AG08396 (cell line): Measurements from ENCODE around the gene ZBTB32.
A peak's percentile ranks its signal among the peaks of the same experiment; 100 is the strongest.
"Not testable (repeated sequence)": the region's sequence is repeated elsewhere in the genome, so short reads cannot be mapped to it uniquely, and the experiment has no call there.

Source experiments
- DNase-seq: peaks from one replicate; pipeline ENCODE4 v3.0.0; 2012; ENCODE audit warnings: low spot score, mixed read lengths

The ZBTB32 gene

GRCh38 chr19:35704218-35704617, at the start of gene ZBTB32:
Gene ZBTB32, plus strand, starts transcription at chr19:35704558. Its CDS starts 10,069 bp downstream, at chr19:35714627.
- peak; percentile 87 for DNase-seq

- not testable (repeated sequence) for DNase-seq
These were observed 49.5 kb upstream of the ZBTB32 start for GRCh38 chr19:35654828-35655227.

- DNase-seq, result no peak
These were observed 48.8 kb upstream of the ZBTB32 start for GRCh38 chr19:35655600-35655999.

GRCh38 chr19:35656700-35657099, 47.7 kb upstream of the ZBTB32 start:
- DNase-seq, result no peak

- no peak for DNase-seq
These were observed 46.3 kb upstream of the ZBTB32 start for GRCh38 chr19:35657904-35658700.

- DNase-seq, result no peak
These were observed 42.4 kb upstream of the ZBTB32 start for GRCh38 chr19:35661995-35662340.

GRCh38 chr19:35663981-35664380, 40.4 kb upstream of the ZBTB32 start:
- DNase-seq, result no peak

GRCh38 chr19:35665157-35665556, 39.2 kb upstream of the ZBTB32 start:
- no peak for DNase-seq

- no peak for DNase-seq
These were observed 38.8 kb upstream of the ZBTB32 start for GRCh38 chr19:35665604-35666003.

GRCh38 chr19:35666251-35666913, 38.0 kb upstream of the ZBTB32 start, which contains the start of gene UPK1A:
Gene UPK1A, plus strand, starts transcription at chr19:35666517. Its CDS starts 296 bp downstream, at chr19:35666813.
- no peak for DNase-seq

GRCh38 chr19:35669566-35669965, 34.8 kb upstream of the ZBTB32 start:
- no peak for DNase-seq

GRCh38 chr19:35669974-35670373, 34.4 kb upstream of the ZBTB32 start:
- no peak for DNase-seq

GRCh38 chr19:35670686-35671085, 33.7 kb upstream of the ZBTB32 start:
- DNase-seq, result no peak

GRCh38 chr19:35671818-35672217, 32.5 kb upstream of the ZBTB32 start:
- DNase-seq, result no peak

GRCh38 chr19:35673121-35673804, 31.1 kb upstream of the ZBTB32 start:
- DNase-seq, result peak; percentile 86

GRCh38 chr19:35675589-35676140, 28.7 kb upstream of the ZBTB32 start:
- no peak for DNase-seq

GRCh38 chr19:35689836-35690235, 14.5 kb upstream of the ZBTB32 start:
- DNase-seq, result no peak

GRCh38 chr19:35691106-35691505, 13.3 kb upstream of the ZBTB32 start:
- DNase-seq, result not testable (repeated sequence)

GRCh38 chr19:35692010-35692409, 12.3 kb upstream of the ZBTB32 start:
- no peak for DNase-seq

- no peak for DNase-seq
These were observed 10.9 kb upstream of the ZBTB32 start for GRCh38 chr19:35693422-35693821.

GRCh38 chr19:35693835-35694599, 10.3 kb upstream of the ZBTB32 start:
- DNase-seq, result peak; percentile 88
